Endothelial cell of umbilical vein (primary cell): ENCODE measurements around the gene KIAA1549.

ENCODE experiments used
- CTCF ChIP-seq, 2 donors: IDR thresholded peaks; 1 replicate in 1 of 2; 2 replicates in 1 of 2; pipeline ENCODE4 v1.5.1; 2011; ENCODE audit warnings: low read length in 2 of 2, mild to moderate bottlenecking in 2 of 2, moderate library complexity in 2 of 2, control low read depth in 1 of 2, inconsistent platforms in 1 of 2, low read depth in 1 of 2; ENCODE audit not compliant: insufficient read depth in 1 of 2; ENCODE audit errors: extremely low read depth in 1 of 2
- EZH2 ChIP-seq: IDR thresholded peaks from 2 replicates; pipeline ENCODE4 v1.6.1; 2012; ENCODE audit warnings: borderline replicate concordance, low read depth, mild to moderate bottlenecking, moderate library complexity, low read length, inconsistent platforms; ENCODE audit not compliant: severe bottlenecking
- GATA2 ChIP-seq: IDR thresholded peaks from 2 replicates; pipeline ENCODE4 v1.7.0; 2011; ENCODE audit warnings: low read depth, mild to moderate bottlenecking, moderate library complexity, mixed read lengths, low read length; ENCODE audit not compliant: insufficient read length, insufficient read depth
- POLR2A ChIP-seq: IDR thresholded peaks from 2 replicates; pipeline ENCODE4 v1.6.1; 2012; ENCODE audit warnings: low read depth, mild to moderate bottlenecking, control low read depth, low read length
- POLR2AphosphoS5 ChIP-seq: IDR thresholded peaks from 2 replicates; pipeline ENCODE4 v1.6.1; 2012; ENCODE audit warnings: low read depth, mild to moderate bottlenecking, control low read depth, low read length, moderate library complexity; ENCODE audit not compliant: insufficient read depth

- TF ChIP-seq CTCF (IDR thresholded peaks at IDR 0.05; ENCODE audit: extremely low read depth in 1 of 2, insufficient read depth in 1 of 2, low read depth in 1 of 2, low read length in 2 of 2) (no peak), EZH2 (no peak), POLR2A (no peak), POLR2AphosphoS5 (no peak), GATA2 (no peak)
Observed at GRCh38 chr7:138857728-138858127, 123.5 kb downstream of the KIAA1549 start.
